DOHH2 (cell line): Measurements from ENCODE around the gene APLP2.

Experiments
- H3F3A ChIP-seq: fragments of 200-600 bp; sonication (generic), shearing (Covaris generic); 2 replicates; pipeline ENCODE4 v1.6.0; 2016; ENCODE audit warnings: antibody characterized with exemption, mild to moderate bottlenecking; ENCODE audit not compliant: control insufficient read depth, insufficient read depth
- H3K27ac ChIP-seq: fragments of 200-600 bp; sonication (generic); 2 replicates; pipeline ENCODE4 v1.5.1; 2014; ENCODE audit warnings: low read depth, mild to moderate bottlenecking, low read length, moderate library complexity
- H3K27me3 ChIP-seq: fragments of 200-600 bp; sonication (generic); 2 replicates; pipeline ENCODE4 v1.6.1; 2014; ENCODE audit warnings: mild to moderate bottlenecking, low read length, mixed read lengths; ENCODE audit not compliant: control insufficient read depth
- H3K36me3 ChIP-seq: fragments of 200-600 bp; sonication (generic); 2 replicates; pipeline ENCODE4 v1.6.1; 2014; ENCODE audit warnings: mild to moderate bottlenecking, low read length, moderate library complexity, mixed read lengths; ENCODE audit not compliant: control insufficient read depth
- H3K4me1 ChIP-seq: fragments of 200-600 bp; sonication (generic); 2 replicates; pipeline ENCODE4 v1.6.1; 2014; ENCODE audit warnings: mild to moderate bottlenecking, low read length, mixed read lengths; ENCODE audit not compliant: control insufficient read depth
- H3K4me2 ChIP-seq: fragments of 200-600 bp; sonication (generic); 2 replicates; pipeline ENCODE4 v1.6.0; 2014; ENCODE audit warnings: mild to moderate bottlenecking, low read length, moderate library complexity
- H3K4me3 ChIP-seq: fragments of 200-600 bp; sonication (generic); 2 replicates; pipeline ENCODE4 v1.5.1; 2014; ENCODE audit warnings: mild to moderate bottlenecking, low read length, mixed read lengths
- H3K79me2 ChIP-seq: fragments of 200-600 bp; sonication (generic); 2 replicates; pipeline ENCODE4 v1.6.1; 2014; ENCODE audit warnings: mild to moderate bottlenecking, low read length, mixed read lengths; ENCODE audit not compliant: control insufficient read depth
- H3K9me2 ChIP-seq: fragments of 200-600 bp; sonication (generic); replicated peaks from 2 replicates; pipeline ENCODE4 v1.6.1; 2014; ENCODE audit warnings: mild to moderate bottlenecking, low read length, mixed read lengths; ENCODE audit not compliant: control insufficient read depth
- H3K9me3 ChIP-seq: fragments of 200-600 bp; sonication (generic); 2 replicates; pipeline ENCODE4 v1.6.1; 2014; ENCODE audit warnings: antibody characterized with exemption, low read length, mixed read lengths; ENCODE audit not compliant: control insufficient read depth, insufficient read depth
- H4K20me1 ChIP-seq: fragments of 200-600 bp; sonication (generic); 2 replicates; pipeline ENCODE4 v1.6.0; 2014; ENCODE audit warnings: low read depth, mild to moderate bottlenecking, antibody characterized with exemption, low read length, moderate library complexity; ENCODE audit not compliant: control insufficient read depth, insufficient read depth
- CTCF ChIP-seq: fragments of 200-600 bp; sonication (generic); IDR thresholded peaks from one replicate; pipeline ENCODE4 v1.5.1; 2014; ENCODE audit warnings: antibody characterized with exemption, mild to moderate bottlenecking, low read depth, low read length; ENCODE audit not compliant: poor library complexity, severe bottlenecking
- EZH2phosphoT487 ChIP-seq: fragments of 200-600 bp; sonication (generic); IDR thresholded peaks from 2 replicates; pipeline ENCODE4 v1.6.1; 2017; ENCODE audit warnings: borderline replicate concordance, mild to moderate bottlenecking, antibody characterized with exemption, low read length, moderate library complexity, mixed read lengths

Gene APLP2

GRCh38 chr11:130125638-130126037 lies 55.9 kb downstream of the APLP2 start:
- no peaks in the 10 kb centered on the region for H3K27me3 ChIP-seq
- H3K4me3 ChIP-seq = no peak overlapping the region
- H3K27ac ChIP-seq = no peak overlapping the region
- H3K4me1 ChIP-seq = peaks cover 22% of the 10 kb centered on the region
- H4K20me1 ChIP-seq = peaks cover 4% of the 10 kb centered on the region; the same call in 1 of the 2 replicates
- peaks cover 25% of the 10 kb centered on the region for H3F3A ChIP-seq
- H3K9me3 ChIP-seq = no peaks in the 10 kb centered on the region
- TF ChIP-seq CTCF (no peak), EZH2phosphoT487 (no peak)
- H3K4me2 ChIP-seq = no peak overlapping the region
- no peaks in the 10 kb centered on the region for H3K9me2 ChIP-seq
- peaks cover 97% of the 10 kb centered on the region for H3K36me3 ChIP-seq
- peaks cover 37% of the 10 kb centered on the region for H3K79me2 ChIP-seq

GRCh38 chr11:130126516-130126915 lies 56.8 kb downstream of the APLP2 start:
- Histone ChIP-seq H3K9me3 (no peaks in the 10 kb centered on the region), H3K4me2 (no peak overlapping the region), H3K4me3 (no peak overlapping the region), H3K36me3 (peaks cover 98% of the 10 kb centered on the region), H3K4me1 (peaks cover 13% of the 10 kb centered on the region), H3F3A (peaks cover 18% of the 10 kb centered on the region), H3K27ac (no peak overlapping the region), H4K20me1 (peaks cover 4% of the 10 kb centered on the region; the same call in 1 of the 2 replicates), H3K27me3 (no peaks in the 10 kb centered on the region), H3K9me2 (no peaks in the 10 kb centered on the region), H3K79me2 (peaks cover 32% of the 10 kb centered on the region)
- TF ChIP-seq EZH2phosphoT487 (no peak), CTCF (no peak)

GRCh38 chr11:130127509-130127908 lies 57.8 kb downstream of the APLP2 start:
- peaks cover 98% of the 10 kb centered on the region for H3K36me3 ChIP-seq
- H3K4me1 ChIP-seq = peaks cover 12% of the 10 kb centered on the region
- TF ChIP-seq EZH2phosphoT487 (no peak), CTCF (no peak)
- H3K9me2 ChIP-seq = no peaks in the 10 kb centered on the region
- peaks cover 11% of the 10 kb centered on the region for H3F3A ChIP-seq
- no peaks in the 10 kb centered on the region for H3K27me3 ChIP-seq
- H3K79me2 ChIP-seq = peaks cover 28% of the 10 kb centered on the region
- no peak overlapping the region for H3K27ac ChIP-seq
- H3K9me3 ChIP-seq = no peaks in the 10 kb centered on the region
- H4K20me1 ChIP-seq = peaks cover under 1% of the 10 kb centered on the region; the same call in 1 of the 2 replicates
- H3K4me2 ChIP-seq = no peak overlapping the region
- H3K4me3 ChIP-seq = no peak overlapping the region
